ENCODE data around the gene CGB7.
"Not testable (repeated sequence)": the region's sequence is repeated elsewhere in the genome, so short reads cannot be mapped to it uniquely, and the experiment has no call there.

CGB7 gene

DNA sequence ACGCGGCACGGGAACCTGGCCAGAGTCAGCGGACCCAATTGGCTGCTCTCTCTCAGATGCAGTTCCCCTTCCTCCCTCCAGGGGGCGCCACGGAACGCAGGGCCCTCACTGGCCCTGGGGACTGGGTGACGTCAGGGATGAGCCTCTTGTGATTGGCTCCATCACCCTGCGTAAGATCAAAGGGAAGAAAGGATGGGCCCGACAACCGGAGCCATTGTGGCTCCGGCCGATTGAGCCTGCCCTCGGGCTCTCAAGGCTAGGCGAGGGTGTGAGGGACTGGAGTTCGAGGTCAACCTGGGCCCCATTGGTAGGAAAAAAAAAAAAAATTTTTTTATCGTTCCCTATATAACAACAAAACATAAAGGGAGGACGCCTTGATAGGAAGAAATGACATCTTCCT lies 20.7 kb downstream of the CGB7 start, which contains the start of gene CGB1:
Gene CGB1, minus strand, starts transcription at position 81 of the 400 bp plus-strand sequence. CDS start 184 bp downstream, outside the sequence.
- DNase-seq; H3K27me3 ChIP-seq (replicated peaks); H3K27ac ChIP-seq; H3K4me3 ChIP-seq (ENCODE audit: low read depth, low read length); in situ Hi-C loops (cut with HindIII; ENCODE audit: low pct_ligation_motif_present, low sequenced_read_pairs); H3K36me3 ChIP-seq (replicated peaks): not testable (repeated sequence)
- TF ChIP-seq, protein P1, sequence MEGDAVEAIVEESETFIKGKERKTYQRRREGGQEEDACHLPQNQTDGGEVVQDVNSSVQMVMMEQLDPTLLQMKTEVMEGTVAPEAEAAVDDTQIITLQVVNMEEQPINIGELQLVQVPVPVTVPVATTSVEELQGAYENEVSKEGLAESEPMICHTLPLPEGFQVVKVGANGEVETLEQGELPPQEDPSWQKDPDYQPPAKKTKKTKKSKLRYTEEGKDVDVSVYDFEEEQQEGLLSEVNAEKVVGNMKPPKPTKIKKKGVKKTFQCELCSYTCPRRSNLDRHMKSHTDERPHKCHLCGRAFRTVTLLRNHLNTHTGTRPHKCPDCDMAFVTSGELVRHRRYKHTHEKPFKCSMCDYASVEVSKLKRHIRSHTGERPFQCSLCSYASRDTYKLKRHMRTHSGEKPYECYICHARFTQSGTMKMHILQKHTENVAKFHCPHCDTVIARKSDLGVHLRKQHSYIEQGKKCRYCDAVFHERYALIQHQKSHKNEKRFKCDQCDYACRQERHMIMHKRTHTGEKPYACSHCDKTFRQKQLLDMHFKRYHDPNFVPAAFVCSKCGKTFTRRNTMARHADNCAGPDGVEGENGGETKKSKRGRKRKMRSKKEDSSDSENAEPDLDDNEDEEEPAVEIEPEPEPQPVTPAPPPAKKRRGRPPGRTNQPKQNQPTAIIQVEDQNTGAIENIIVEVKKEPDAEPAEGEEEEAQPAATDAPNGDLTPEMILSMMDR (IDR thresholded peaks at IDR 0.05; ENCODE audit: low read depth, low read length, missing control alignments), result peak; percentile 73

DNA sequence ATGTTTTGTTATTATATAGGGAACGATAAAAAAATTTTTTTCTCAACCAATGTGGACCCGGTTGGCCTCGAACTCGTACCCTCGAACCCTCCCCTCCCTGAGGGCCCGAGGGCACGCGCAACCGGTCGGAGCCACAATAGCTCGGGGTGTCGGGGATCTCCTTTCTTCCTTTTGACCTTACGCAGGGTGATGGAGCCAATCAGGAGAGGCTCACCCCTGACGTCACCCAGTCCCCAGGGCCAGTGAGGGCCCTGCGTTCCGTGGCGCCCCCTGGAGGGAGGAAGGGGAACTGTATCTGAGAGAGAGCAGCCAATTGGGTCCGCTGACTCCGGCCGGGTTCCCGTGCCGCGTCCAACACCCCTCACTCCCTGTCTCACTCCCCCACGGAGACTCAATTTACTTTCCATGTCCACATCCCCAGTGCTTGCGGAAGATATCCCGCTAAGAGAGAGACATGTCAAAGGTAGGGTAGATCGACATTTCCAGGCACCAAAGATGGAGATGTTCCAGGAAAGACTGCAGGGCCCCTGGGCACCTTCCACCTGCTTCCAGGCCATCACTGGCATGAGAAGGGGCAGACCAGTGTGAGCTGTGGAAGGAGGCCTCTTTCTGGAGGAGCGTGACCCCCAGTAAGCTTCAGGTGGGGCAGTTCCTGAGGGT lies 25.8 kb downstream of the CGB7 start, which contains the start of gene CGB2:
Gene CGB2, plus strand, starts transcription at position 249 of the 660 bp plus-strand sequence. Its CDS starts 206 bp downstream, at position 455.
- peak; percentile 12 for DNase-seq
- H3K36me3 ChIP-seq (replicated peaks); H3K4me3 ChIP-seq (ENCODE audit: low read depth, low read length); H3K27ac ChIP-seq; in situ Hi-C loops (cut with HindIII; ENCODE audit: low pct_ligation_motif_present, low sequenced_read_pairs); H3K27me3 ChIP-seq (replicated peaks): not testable (repeated sequence)
- TF ChIP-seq, protein P1 (IDR thresholded peaks at IDR 0.05; ENCODE audit: low read depth, low read length, missing control alignments), result peak; percentile 54

DNA sequence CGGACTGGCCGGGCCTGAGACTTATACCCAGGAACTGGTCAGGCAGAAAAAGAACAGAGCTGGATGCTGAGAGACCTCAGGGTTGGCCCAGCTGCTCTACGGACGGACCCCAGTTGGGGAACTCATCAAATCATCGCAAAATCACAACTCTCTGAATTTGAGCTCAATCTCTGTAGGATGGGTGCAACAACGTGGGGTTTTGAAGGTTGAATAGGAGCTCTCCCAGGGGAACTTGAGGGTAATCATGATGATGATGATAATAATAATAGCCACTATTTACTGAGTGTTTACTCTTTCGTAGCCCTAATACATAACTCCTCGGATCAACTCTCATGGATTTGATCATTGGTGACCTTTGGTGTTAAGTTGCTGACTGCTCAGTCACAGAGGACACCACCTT lies 27.2 kb downstream of the CGB7 start:
- H3K36me3 ChIP-seq (replicated peaks); H3K27me3 ChIP-seq (replicated peaks); H3K4me3 ChIP-seq (ENCODE audit: low read depth, low read length); H3K27ac ChIP-seq; in situ Hi-C loops (cut with HindIII; ENCODE audit: low pct_ligation_motif_present, low sequenced_read_pairs); DNase-seq: not testable (repeated sequence)

DNA sequence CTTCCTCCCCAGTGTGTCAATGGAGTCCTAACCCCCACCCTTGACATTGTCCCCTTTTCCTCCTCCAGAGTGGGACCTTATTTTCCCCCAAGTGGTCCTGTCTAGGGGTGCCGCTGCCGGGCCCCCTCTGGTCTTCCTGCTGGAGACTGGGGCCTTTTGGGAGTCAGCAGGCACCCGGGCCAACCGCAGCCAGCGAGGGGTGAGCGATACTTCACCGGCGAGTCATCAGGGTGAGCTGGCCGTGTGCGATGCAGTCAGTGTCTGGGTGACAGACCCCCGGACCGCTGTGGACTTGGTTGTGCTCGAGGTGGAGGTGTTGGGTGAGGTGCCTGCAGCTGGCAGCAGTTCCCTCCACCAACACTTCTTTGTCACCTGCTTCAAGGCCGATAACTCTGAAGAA lies 27.8 kb downstream of the CGB7 start:
- peak; percentile 36 for DNase-seq
- in situ Hi-C loops (cut with HindIII; ENCODE audit: low pct_ligation_motif_present, low sequenced_read_pairs); H3K27me3 ChIP-seq (replicated peaks); H3K27ac ChIP-seq; H3K4me3 ChIP-seq (ENCODE audit: low read depth, low read length); H3K36me3 ChIP-seq (replicated peaks): not testable (repeated sequence)

DNA sequence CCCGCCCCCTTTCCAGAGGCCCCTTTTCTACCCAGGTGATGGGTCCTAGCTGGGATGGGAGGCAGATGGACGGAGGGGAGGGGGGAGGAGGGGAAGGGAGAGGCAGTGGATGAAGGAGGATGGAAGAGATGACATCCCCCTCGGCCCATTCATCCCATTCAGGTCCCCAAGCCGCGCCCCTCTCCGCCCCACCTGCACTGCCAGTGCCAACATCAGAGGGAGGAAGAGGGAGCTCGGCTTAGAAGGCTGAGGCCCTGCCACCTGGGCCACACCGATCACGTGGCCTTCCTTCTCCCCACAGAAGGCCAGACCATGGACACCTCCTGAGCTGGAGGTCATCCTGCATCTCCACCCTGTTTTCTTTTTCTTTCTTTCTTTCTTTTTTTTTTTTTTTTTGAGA lies 28.9 kb downstream of the CGB7 start:
- H3K27ac ChIP-seq; H3K27me3 ChIP-seq (replicated peaks); H3K4me3 ChIP-seq (ENCODE audit: low read depth, low read length); in situ Hi-C loops (cut with HindIII; ENCODE audit: low pct_ligation_motif_present, low sequenced_read_pairs); H3K36me3 ChIP-seq (replicated peaks); DNase-seq: not testable (repeated sequence)

DNA sequence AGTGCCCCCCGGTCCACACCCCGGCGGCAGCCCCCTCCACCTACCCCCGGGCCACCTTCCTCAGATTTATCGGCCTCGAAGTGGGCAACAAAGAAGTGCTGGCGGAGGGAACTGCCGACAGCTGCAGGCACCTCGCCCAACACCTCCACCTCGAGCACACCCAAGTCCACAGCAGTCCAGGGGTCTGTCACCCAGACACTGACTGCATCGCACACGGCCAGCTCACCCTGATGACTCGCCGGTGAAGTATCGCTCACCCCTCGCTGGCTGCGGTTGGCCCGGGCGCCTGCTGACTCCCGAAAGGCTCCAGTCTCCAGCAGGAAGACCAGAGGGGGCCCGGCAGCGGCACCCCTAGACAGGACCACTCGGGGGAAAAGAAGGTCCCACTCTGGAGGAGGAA lies 31.9 kb downstream of the CGB7 start:
- H3K36me3 ChIP-seq (replicated peaks); H3K27me3 ChIP-seq (replicated peaks); H3K27ac ChIP-seq; H3K4me3 ChIP-seq (ENCODE audit: low read depth, low read length); in situ Hi-C loops (cut with HindIII; ENCODE audit: low pct_ligation_motif_present, low sequenced_read_pairs): not testable (repeated sequence)
- peak; percentile 39 for DNase-seq

DNA sequence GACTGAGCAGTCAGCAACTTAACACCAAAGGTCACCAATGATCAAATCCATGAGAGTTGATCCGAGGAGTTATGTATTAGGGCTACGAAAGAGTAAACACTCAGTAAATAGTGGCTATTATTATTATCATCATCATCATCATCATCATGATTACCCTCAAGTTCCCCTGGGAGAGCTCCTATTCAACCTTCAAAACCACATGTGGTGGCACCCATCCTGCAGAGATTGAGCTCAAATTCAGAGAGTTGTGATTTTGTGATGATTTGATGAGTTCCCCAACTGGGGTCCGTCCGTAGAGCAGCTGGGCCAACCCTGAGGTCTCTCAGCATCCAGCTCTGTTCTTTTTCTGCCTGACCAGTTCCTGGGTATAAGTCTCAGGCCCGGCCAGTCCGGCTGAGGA lies 32.5 kb downstream of the CGB7 start:
- in situ Hi-C loops (cut with HindIII; ENCODE audit: low pct_ligation_motif_present, low sequenced_read_pairs); H3K36me3 ChIP-seq (replicated peaks); DNase-seq; H3K4me3 ChIP-seq (ENCODE audit: low read depth, low read length); H3K27me3 ChIP-seq (replicated peaks); H3K27ac ChIP-seq: not testable (repeated sequence)

DNA sequence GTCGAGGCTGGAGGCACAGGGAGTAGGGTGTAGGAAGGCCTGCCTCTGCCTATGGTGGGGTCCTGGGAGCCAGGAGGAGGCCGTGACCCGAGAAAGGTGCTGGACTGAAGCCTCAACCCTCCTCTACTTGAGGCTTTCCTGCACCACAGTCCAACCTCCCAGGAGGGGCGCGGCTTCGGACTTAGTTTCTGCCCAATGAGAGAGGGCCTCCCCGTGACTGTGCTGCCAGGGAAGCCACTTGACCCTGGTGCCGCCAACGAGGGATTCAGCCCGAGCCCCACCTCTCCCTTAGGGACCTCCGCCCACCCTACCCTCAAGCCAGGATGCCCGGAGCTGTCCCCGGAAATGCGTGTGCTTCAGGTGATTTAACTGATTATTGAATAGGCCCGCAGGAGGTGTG lies 33.3 kb downstream of the CGB7 start, which contains the start of gene CGB3:
Gene CGB3, minus strand, starts transcription at position 101 of the 400 bp plus-strand sequence. CDS start 362 bp downstream, outside the sequence.
- DNase-seq; in situ Hi-C loops (cut with HindIII; ENCODE audit: low pct_ligation_motif_present, low sequenced_read_pairs); H3K4me3 ChIP-seq (ENCODE audit: low read depth, low read length); H3K36me3 ChIP-seq (replicated peaks); H3K27ac ChIP-seq; H3K27me3 ChIP-seq (replicated peaks): not testable (repeated sequence)

DNA sequence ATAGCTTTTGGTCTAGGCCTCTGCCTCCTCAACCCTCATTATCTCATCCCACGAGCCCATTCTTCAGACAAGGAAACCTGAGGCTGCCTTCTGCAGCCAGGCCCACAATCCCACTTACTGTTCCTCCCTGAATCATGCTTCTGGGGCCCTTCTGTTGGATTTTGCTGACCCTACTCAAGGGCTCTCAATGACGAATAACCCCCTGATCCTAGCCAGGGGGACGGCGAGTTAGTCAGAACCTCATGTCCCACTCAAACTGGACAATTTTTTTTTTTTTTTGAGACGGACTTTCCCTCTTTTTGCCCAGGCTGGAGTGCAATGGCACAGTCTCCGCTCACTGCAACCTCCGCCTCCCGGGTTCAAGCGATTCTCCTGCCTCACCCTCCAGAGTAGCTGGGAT lies 35.4 kb downstream of the CGB7 start:
- DNase-seq, result no peak
- no peaks in the 10 kb centered on the region for H3K27me3 ChIP-seq (replicated peaks)
- in situ Hi-C loops (cut with HindIII; ENCODE audit: low pct_ligation_motif_present, low sequenced_read_pairs), result no loop called here
- no peaks in the 10 kb centered on the region for H3K36me3 ChIP-seq (replicated peaks)
- H3K27ac ChIP-seq, result no peak overlapping the region
- H3K4me3 ChIP-seq (ENCODE audit: low read depth, low read length), result no peak overlapping the region
- TF ChIP-seq, protein P1 (IDR thresholded peaks at IDR 0.05; ENCODE audit: low read depth, low read length, missing control alignments), result no peak
